K562 (cell line): Measurements from ENCODE around the gene SLC9A3. TPM values are rescaled to one million over a fixed set of nuclear protein-coding genes. Genes with fewer than 3 reads are reported as not detected.

ENCODE experiments used
- ATAC-seq: fragments of 200-7000 bp; cut with Tn5 transposase; 3 replicates; pipeline ENCODE4 v1.9.1; 2020; ENCODE audit warnings: moderate library complexity
- BruUV-seq: library from RNA; stranded (reverse); fragments of 400-500 nt; replicated peaks from 2 replicates; lab custom pipeline; 2021; lab: Mats Ljungman, UMichigan
- CTCF ChIA-PET: fragments of 300-600 bp; formaldehyde crosslinking; extraction: SDS; loops from one replicate; lab custom pipeline; 2021; ENCODE audit warnings: low intra/inter-chr PET ratio; lab: Yijun Ruan, JAX
- POLR2A ChIA-PET: fragments of 300-600, 350-650 bp; sonication (Branson Sonifier 250); formaldehyde crosslinking; extraction: SDS; loops from one replicate; lab custom pipeline; 2021; ENCODE audit warnings: antibody characterized with exemption, inconsistent platforms; lab: Yijun Ruan, JAX
- DNase-seq, 4 experiments: peaks; one replicate each; pipeline versions ENCODE4 v3.0.0 to v3.0.0-alpha.2; 2011 to 2018; ENCODE audit warnings: low spot score in 3 of 4, mixed read lengths in 3 of 4; ENCODE audit errors: extremely low read depth in 1 of 4
- FAIRE-seq: peaks from 2 replicates; lab custom pipeline; 2011; peaks lifted over from hg19 to GRCh38; lab: Jason Lieb, UNC
- H2AFZ ChIP-seq: 2 replicates; pipeline ENCODE4 v1.6.0; 2011; ENCODE audit warnings: low read depth, low read length, control low read depth, inconsistent platforms
- H3K27ac ChIP-seq: fragments of 200-600 bp; 3 replicates; pipeline ENCODE4 v1.8.0; 2011; ENCODE audit warnings: low read depth, mild to moderate bottlenecking, control low read depth, inconsistent platforms, low read length, moderate library complexity, mixed read lengths; ENCODE audit errors: extremely low read depth
- H3K27me3 ChIP-seq, 2 experiments: fragments of 300-600 bp in 1 of 2; 2 replicates in 1 of 2; 3 replicates in 1 of 2; pipeline versions ENCODE4 v1.6.0 to v1.8.0; 2011; ENCODE audit warnings: inconsistent platforms in 2 of 2, low read length in 2 of 2, mild to moderate bottlenecking in 1 of 2, mixed read lengths in 1 of 2, moderate library complexity in 1 of 2; ENCODE audit not compliant: control insufficient read depth in 2 of 2, insufficient read depth in 2 of 2
- H3K36me3 ChIP-seq: fragments of 300-600 bp; 3 replicates; pipeline ENCODE4 v1.8.0; 2011; ENCODE audit warnings: mild to moderate bottlenecking, low read length, inconsistent platforms; ENCODE audit not compliant: control insufficient read depth, insufficient read depth
- H3K4me1 ChIP-seq, 2 experiments: fragments of 200-600 bp in 1 of 2; replicated peaks in 1 of 2; 2 replicates in 1 of 2; 3 replicates in 1 of 2; pipeline versions ENCODE4 v1.5.1 to v1.8.0; 2011; ENCODE audit warnings: inconsistent platforms in 2 of 2, low read length in 2 of 2, mild to moderate bottlenecking in 1 of 2, mixed read lengths in 1 of 2, moderate library complexity in 1 of 2; ENCODE audit not compliant: control insufficient read depth in 2 of 2, insufficient read depth in 2 of 2
- H3K4me2 ChIP-seq: 2 replicates; pipeline ENCODE4 v1.6.1; 2011; ENCODE audit warnings: low read length, control low read depth, inconsistent platforms, mixed read lengths; ENCODE audit not compliant: insufficient read depth
- H3K4me3 ChIP-seq: fragments of 200-600 bp; sonication (generic), shearing (Covaris generic); 2 replicates; pipeline ENCODE4 v1.5.1; 2016; ENCODE audit warnings: control low read depth, inconsistent platforms
- H3K79me2 ChIP-seq: fragments of 200-600 bp; 3 replicates; pipeline ENCODE4 v1.8.0; 2011; ENCODE audit warnings: low read length, inconsistent platforms; ENCODE audit not compliant: control insufficient read depth, insufficient read depth
- H3K9ac ChIP-seq, 2 experiments: 2 replicates each; pipeline versions ENCODE4 v1.6.0 to v1.6.1; 2011; ENCODE audit warnings: low read depth in 2 of 2, low read length in 2 of 2, control low read depth in 1 of 2, inconsistent platforms in 1 of 2, mild to moderate bottlenecking in 1 of 2, mixed read lengths in 1 of 2; ENCODE audit not compliant: insufficient read depth in 1 of 2
- H3K9me1 ChIP-seq: one replicate; pipeline ENCODE4 v1.6.0; 2011; ENCODE audit warnings: inconsistent platforms, mild to moderate bottlenecking, low read length, moderate library complexity; ENCODE audit not compliant: control insufficient read depth, insufficient read depth
- H3K9me3 ChIP-seq: replicated peaks from 2 replicates; pipeline ENCODE4 v1.5.1; 2011; ENCODE audit warnings: low read depth, low read length, inconsistent platforms; ENCODE audit not compliant: control insufficient read depth, insufficient read depth
- H4K20me1 ChIP-seq: replicated peaks from 2 replicates; pipeline ENCODE4 v1.6.1; 2011; ENCODE audit warnings: low read length, inconsistent platforms, mixed read lengths; ENCODE audit not compliant: control insufficient read depth, insufficient read depth
- CBFB ChIP-seq: sonication (generic); formaldehyde crosslinking; IDR thresholded peaks from 2 replicates; pipeline ENCODE4 v1.4.0; 2020; ENCODE audit warnings: mild to moderate bottlenecking, missing genetic modification reagents
- CHD2 ChIP-seq: IDR thresholded peaks from 2 replicates; pipeline ENCODE4 v1.6.1; 2011; ENCODE audit warnings: low read depth, low read length
- DDX20 ChIP-seq: fragments of 450-650 bp; IDR thresholded peaks from 2 replicates; pipeline ENCODE4 v1.6.1; 2016; ENCODE audit warnings: missing genetic modification characterization, low read depth, mild to moderate bottlenecking, missing compliant biosample characterization, moderate library complexity
- NEUROD1 ChIP-seq: fragments of 150-350 bp; IDR thresholded peaks from 2 replicates; pipeline ENCODE4 v1.6.1; 2014; ENCODE audit warnings: borderline replicate concordance, low read length, low read depth; ENCODE audit not compliant: partially characterized antibody
- PHF21A ChIP-seq: fragments of 450-650 bp; IDR thresholded peaks from 2 replicates; pipeline ENCODE4 v1.6.1; 2017; ENCODE audit warnings: low read depth, borderline replicate concordance
- TAF1 ChIP-seq: IDR thresholded peaks from 2 replicates; pipeline ENCODE4 v1.6.1; 2011; ENCODE audit warnings: mild to moderate bottlenecking, low read length, moderate library complexity; ENCODE audit not compliant: insufficient read depth, control insufficient read depth, severe bottlenecking; ENCODE audit errors: extremely low read depth
- ZNF12 ChIP-seq: sonication (generic); formaldehyde crosslinking; IDR thresholded peaks from 2 replicates; pipeline ENCODE4 v1.4.0; 2020; ENCODE audit warnings: mild to moderate bottlenecking, missing genetic modification reagents
- WGBS: fragments of 100-300 bp; shearing (Covaris generic); methylation state at CpG from one replicate; pipeline ENCODE4 v1.1.6; 2016; ENCODE audit warnings: low coverage, mixed read lengths; ENCODE audit not compliant: insufficient coverage; ENCODE audit errors: missing lambda C conversion rate; 5-methylcytosine and 5-hydroxymethylcytosine counted together
- in situ Hi-C: fragments of 300-500 bp; cut with MboI; formaldehyde crosslinking; loops from 4 replicates; pipeline ENCODE4 v1.15.0; 2018; ENCODE audit warnings: inconsistent platforms, mixed read lengths
- intact Hi-C: fragments of 100-400 bp; cut with micrococcal nuclease; formaldehyde crosslinking; loops from 2 replicates; pipeline ENCODE4 v1.14.2; 2022
- polyA plus RNA-seq, 8 experiments: library from polyadenylated mRNA; depleted of rRNA in 4 of 8; stranded (reverse) in 5 of 8; unstranded in 3 of 8; fragments of >200 nt; fragmentation: Nextera tagmentation in 2 of 8; fragmentation: Illumina TruSeq in 1 of 8; extraction: Ambion mirVana in 2 of 8; extraction: Trizol in 1 of 8; gene quantifications; 2 replicates each; pipeline versions ENCODE4 v1.2.1 to v1.2.3, GENCODE V29; 2011 to 2014; ENCODE audit warnings: inconsistent platforms in 1 of 8, missing spikeins in 1 of 8
- total RNA-seq, 7 experiments: library from RNA; depleted of rRNA in 6 of 7; stranded (reverse); fragments of >200 nt in 6 of 7; fragmentation: Illumina TruSeq in 2 of 7; extraction: Trizol in 2 of 7; gene quantifications; 2 replicates each; pipeline versions ENCODE4 v1.2.1 to v1.2.3, GENCODE V29; 2011 to 2021; ENCODE audit warnings: low replicate concordance in 1 of 7
- TF ChIP-seq, protein P1 (sequence below): fragments of 450-650 bp; IDR thresholded peaks from 2 replicates; pipeline ENCODE4 v1.6.1; 2016; ENCODE audit warnings: antibody characterized with exemption
- TF ChIP-seq, protein P2 (sequence below), 2 experiments: fragments of 450-650 bp in 1 of 2; sonication (generic) in 1 of 2; formaldehyde crosslinking in 1 of 2; IDR thresholded peaks; 2 replicates each; pipeline versions ENCODE4 v1.7.1 to v1.9.0; 2016 to 2022; ENCODE audit warnings: inconsistent platforms in 1 of 2, mild to moderate bottlenecking in 1 of 2, missing genetic modification reagents in 1 of 2

SLC9A3 gene
- total and polyA plus RNA-seq, 9 of the 15 experiments (the other 6 are each of a cell fraction or from before 2014, with no cell fraction given): 1.5 to 5.8 (median 3.7) TPM; not detected in 2

DNA sequence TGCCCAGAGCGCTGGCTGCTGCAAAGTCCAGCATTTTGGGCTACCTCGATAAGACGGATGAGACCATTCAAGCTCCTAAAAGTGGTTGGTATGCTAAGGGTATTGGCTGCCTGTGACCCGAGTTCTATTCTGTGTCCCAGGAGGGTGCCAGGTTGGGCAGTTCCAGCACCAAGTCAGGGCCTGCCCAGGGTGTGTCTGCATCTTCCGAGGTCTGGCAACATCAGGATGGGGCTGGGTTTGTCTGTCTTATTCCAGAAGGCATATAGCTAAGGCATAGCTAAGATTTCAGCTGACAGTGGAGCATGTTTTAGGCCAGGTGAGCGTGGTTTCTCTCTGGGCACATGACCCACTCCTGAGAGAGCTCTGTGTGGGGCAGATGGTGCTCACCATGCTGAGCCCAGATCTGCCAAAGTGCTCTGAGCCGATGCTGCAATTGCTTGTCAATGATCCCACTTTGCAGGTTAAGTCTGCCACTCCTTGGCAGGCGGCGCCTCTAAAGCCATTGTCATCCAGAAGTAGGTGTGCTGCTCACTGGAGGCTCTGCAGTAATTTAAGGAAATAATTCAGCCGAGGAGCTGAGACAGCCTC is 7.8 kb downstream of the SLC9A3 start (continued):
- TF ChIP-seq DDX20 (no peak), CBFB (CRISPR knock-in tag) (no peak), ZNF12 (CRISPR knock-in tag) (no peak)

DNA sequence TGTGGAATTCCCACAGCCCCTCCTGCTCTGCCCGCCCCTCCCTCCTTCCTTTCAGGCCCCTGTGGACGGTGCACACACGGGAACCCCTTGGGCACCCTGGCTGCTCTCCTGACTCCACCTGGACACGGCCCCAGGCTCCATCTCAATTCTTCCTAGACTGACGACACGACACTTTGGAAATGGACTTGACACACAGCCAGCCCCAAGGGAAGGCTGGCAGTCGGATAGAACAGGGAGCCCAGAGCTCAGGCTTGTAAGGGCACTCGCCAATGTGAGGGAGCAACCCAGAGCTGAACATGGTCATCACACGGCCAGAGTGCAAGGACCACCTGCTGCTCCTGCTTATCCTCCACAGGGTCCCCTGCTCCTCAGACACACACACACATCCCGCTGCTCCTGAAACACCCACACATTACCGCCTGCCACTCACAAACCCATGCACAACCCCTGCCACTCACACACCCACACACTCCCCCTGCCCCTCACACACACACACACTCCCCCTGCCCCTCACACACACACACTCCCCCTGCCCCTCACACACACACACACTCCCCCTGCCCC is 8.9 kb downstream of the SLC9A3 start:
- ATAC-seq (no peak), FAIRE-seq (no peak), DNase-seq (no peak)
- H3K9me3 ChIP-seq: no peaks in the 10 kb centered on the region
- no peak overlapping the region for H3K4me3 ChIP-seq
- no peaks in the 10 kb centered on the region for H3K9me1 ChIP-seq
- no peaks in the 10 kb centered on the region for H3K79me2 ChIP-seq
- no peaks in the 10 kb centered on the region for H3K36me3 ChIP-seq
- H4K20me1 ChIP-seq: peaks cover 21% of the 10 kb centered on the region
- TF ChIP-seq PHF21A: no peak
- TF ChIP-seq, protein P1, sequence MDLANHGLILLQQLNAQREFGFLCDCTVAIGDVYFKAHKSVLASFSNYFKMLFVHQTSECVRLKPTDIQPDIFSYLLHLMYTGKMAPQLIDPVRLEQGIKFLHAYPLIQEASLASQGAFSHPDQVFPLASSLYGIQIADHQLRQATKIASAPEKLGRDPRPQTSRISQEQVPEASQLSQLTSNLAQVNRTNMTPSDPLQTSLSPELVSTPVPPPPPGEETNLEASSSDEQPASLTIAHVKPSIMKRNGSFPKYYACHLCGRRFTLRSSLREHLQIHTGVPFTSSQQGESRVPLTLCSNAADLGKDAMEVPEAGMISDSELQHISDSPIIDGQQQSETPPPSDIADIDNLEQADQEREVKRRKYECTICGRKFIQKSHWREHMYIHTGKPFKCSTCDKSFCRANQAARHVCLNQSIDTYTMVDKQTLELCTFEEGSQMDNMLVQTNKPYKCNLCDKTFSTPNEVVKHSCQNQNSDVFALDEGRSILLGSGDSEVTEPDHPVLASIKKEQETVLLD: no peak
- TF ChIP-seq, protein P2, sequence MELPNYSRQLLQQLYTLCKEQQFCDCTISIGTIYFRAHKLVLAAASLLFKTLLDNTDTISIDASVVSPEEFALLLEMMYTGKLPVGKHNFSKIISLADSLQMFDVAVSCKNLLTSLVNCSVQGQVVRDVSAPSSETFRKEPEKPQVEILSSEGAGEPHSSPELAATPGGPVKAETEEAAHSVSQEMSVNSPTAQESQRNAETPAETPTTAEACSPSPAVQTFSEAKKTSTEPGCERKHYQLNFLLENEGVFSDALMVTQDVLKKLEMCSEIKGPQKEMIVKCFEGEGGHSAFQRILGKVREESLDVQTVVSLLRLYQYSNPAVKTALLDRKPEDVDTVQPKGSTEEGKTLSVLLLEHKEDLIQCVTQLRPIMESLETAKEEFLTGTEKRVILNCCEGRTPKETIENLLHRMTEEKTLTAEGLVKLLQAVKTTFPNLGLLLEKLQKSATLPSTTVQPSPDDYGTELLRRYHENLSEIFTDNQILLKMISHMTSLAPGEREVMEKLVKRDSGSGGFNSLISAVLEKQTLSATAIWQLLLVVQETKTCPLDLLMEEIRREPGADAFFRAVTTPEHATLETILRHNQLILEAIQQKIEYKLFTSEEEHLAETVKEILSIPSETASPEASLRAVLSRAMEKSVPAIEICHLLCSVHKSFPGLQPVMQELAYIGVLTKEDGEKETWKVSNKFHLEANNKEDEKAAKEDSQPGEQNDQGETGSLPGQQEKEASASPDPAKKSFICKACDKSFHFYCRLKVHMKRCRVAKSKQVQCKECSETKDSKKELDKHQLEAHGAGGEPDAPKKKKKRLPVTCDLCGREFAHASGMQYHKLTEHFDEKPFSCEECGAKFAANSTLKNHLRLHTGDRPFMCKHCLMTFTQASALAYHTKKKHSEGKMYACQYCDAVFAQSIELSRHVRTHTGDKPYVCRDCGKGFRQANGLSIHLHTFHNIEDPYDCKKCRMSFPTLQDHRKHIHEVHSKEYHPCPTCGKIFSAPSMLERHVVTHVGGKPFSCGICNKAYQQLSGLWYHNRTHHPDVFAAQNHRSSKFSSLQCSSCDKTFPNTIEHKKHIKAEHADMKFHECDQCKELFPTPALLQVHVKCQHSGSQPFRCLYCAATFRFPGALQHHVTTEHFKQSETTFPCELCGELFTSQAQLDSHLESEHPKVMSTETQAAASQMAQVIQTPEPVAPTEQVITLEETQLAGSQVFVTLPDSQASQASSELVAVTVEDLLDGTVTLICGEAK (IDR thresholded peaks at IDR 0.05): no peak
- TF ChIP-seq, protein P2 (CRISPR knock-in tag; IDR thresholded peaks at IDR 0.05): no peak
- TF ChIP-seq CHD2: no peak
- no peak for TF ChIP-seq TAF1
- TF ChIP-seq NEUROD1: no peak
- H3K4me2 ChIP-seq: no peak overlapping the region
- ChIA-PET POLR2A (interaction anchor here (0.6 to 0.7 kb wide), 2 partner anchors 58 to 446 kb away, joined by 3 read pairs; no protein-coding TSS in a partner anchor), CTCF (no interaction called here)
- peaks cover 33 to 75% of the 10 kb centered on the region in 2 experiments; a peak in 4 of 5 replicates for H3K27me3 ChIP-seq
- no peak overlapping the region for H3K27ac ChIP-seq
- H3K9ac ChIP-seq: no peak overlapping the region
- 2% methylated on average over 11 of the region's 11 CpGs for WGBS
- intact Hi-C loops: no loop called here
- BruUV-seq: no TSS peak
- in situ Hi-C loops: no loop called here
- H2AFZ ChIP-seq: no peak overlapping the region
- H3K4me1 ChIP-seq: peaks cover 0 to 22% of the 10 kb centered on the region in 2 experiments; a peak in 2 of 5 replicates
